ENCODE results near the gene SRGAP3.

- TF ChIP-seq EZH2 (IDR thresholded peaks at IDR 0.05; ENCODE audit: insufficient read depth, poor library complexity, severe bottlenecking): no peak
- TF ChIP-seq EZH2phosphoT487 (IDR thresholded peaks at IDR 0.05; ENCODE audit: insufficient read depth, low read depth): no peak
Observed at GRCh38 chr3:9161298-9161697, 88.1 kb downstream of the SRGAP3 start.
